GM18861 (cell line): ENCODE measurements around the gene ARHGEF37.
"Not testable (repeated sequence)": the region's sequence is repeated elsewhere in the genome, so short reads cannot be mapped to it uniquely, and the experiment has no call there.

Experiments used
- ATAC-seq: cut with Tn5 transposase; IDR thresholded peaks from one replicate; pipeline ENCODE4 v1.9.1; 2021; ENCODE audit not compliant: unreplicated experiment

Gene ARHGEF37

GRCh38 chr5:149669273-149669672 is 88.0 kb downstream of the ARHGEF37 start:
- not testable (repeated sequence) for ATAC-seq

GRCh38 chr5:149671544-149671943 is 90.2 kb downstream of the ARHGEF37 start:
- no peak for ATAC-seq

GRCh38 chr5:149672701-149673476 is 91.6 kb downstream of the ARHGEF37 start:
- no peak for ATAC-seq

- peak; percentile 69 for ATAC-seq
Measured at GRCh38 chr5:149674686-149675085, 93.4 kb downstream of the ARHGEF37 start.

- ATAC-seq, result no peak
Measured at GRCh38 chr5:149675610-149676201, 94.4 kb downstream of the ARHGEF37 start.

- no peak for ATAC-seq
Measured at GRCh38 chr5:149677731-149678130, 96.4 kb downstream of the ARHGEF37 start.

GRCh38 chr5:149679876-149680809 is 98.8 kb downstream of the ARHGEF37 start:
- peak; percentile 38 for ATAC-seq

GRCh38 chr5:149680810-149681221 is 99.5 kb downstream of the ARHGEF37 start:
- peak; percentile 89 for ATAC-seq

GRCh38 chr5:149681252-149681651 is 100.0 kb downstream of the ARHGEF37 start:
- no peak for ATAC-seq

GRCh38 chr5:149681922-149682321 is 100.6 kb downstream of the ARHGEF37 start:
- no peak for ATAC-seq

GRCh38 chr5:149682532-149683075 is 101.3 kb downstream of the ARHGEF37 start:
- ATAC-seq, result no peak

- ATAC-seq, result no peak
Measured at GRCh38 chr5:149683964-149684363, 102.7 kb downstream of the ARHGEF37 start.

GRCh38 chr5:149684371-149684770 is 103.1 kb downstream of the ARHGEF37 start:
- no peak for ATAC-seq
